A673 (cell line): ENCODE data around the gene SPTAN1. TPM values are rescaled to one million over a fixed set of nuclear protein-coding genes. Genes with fewer than 3 reads are reported as not detected.
A peak's percentile ranks its signal among the peaks of the same experiment; 100 is the strongest.

ENCODE experiments used
- BruUV-seq: library from RNA; stranded (reverse); fragments of 400-500 nt; replicated peaks from 2 replicates; lab custom pipeline; 2021; lab: Mats Ljungman, UMichigan
- CTCF ChIA-PET: fragments of 300-600 bp; sonication (Branson Sonifier 250); formaldehyde crosslinking; loops from one replicate; lab custom pipeline; 2022; ENCODE audit warnings: antibody characterized with exemption; lab: Charles Lee
- POLR2A ChIA-PET: fragments of 300-600 bp; sonication (Branson Sonifier 250); formaldehyde crosslinking; loops from one replicate; lab custom pipeline; 2022; ENCODE audit warnings: antibody characterized with exemption; ENCODE audit not compliant: low non-redundant PET; lab: Charles Lee
- DNase-seq: peaks from one replicate; pipeline ENCODE4 v3.0.0-alpha.2; 2015; ENCODE audit warnings: low spot score
- H3K27ac ChIP-seq: fragments of 200-600 bp; sonication (generic); 2 replicates; pipeline ENCODE4 v1.5.1; 2016; ENCODE audit warnings: mixed run types, low read depth, mild to moderate bottlenecking, mixed read lengths, antibody characterized with exemption, low read length; ENCODE audit not compliant: poor library complexity, severe bottlenecking
- H3K27me3 ChIP-seq: fragments of 200-600 bp; sonication (generic); replicated peaks from 2 replicates; pipeline ENCODE4 v1.6.1; 2017; ENCODE audit warnings: mixed run types, low read depth, mild to moderate bottlenecking, mixed read lengths, antibody characterized with exemption, low read length; ENCODE audit not compliant: insufficient read depth, poor library complexity
- H3K36me3 ChIP-seq: fragments of 200-600 bp; sonication (generic); 2 replicates; pipeline ENCODE4 v1.6.1; 2016; ENCODE audit warnings: mixed run types, mild to moderate bottlenecking, mixed read lengths, antibody characterized with exemption, low read length; ENCODE audit not compliant: insufficient read depth, poor library complexity, severe bottlenecking
- H3K4me1 ChIP-seq: fragments of 200-600 bp; sonication (generic); 2 replicates; pipeline ENCODE4 v1.6.1; 2017; ENCODE audit warnings: mixed run types, mild to moderate bottlenecking, mixed read lengths, antibody characterized with exemption, low read length; ENCODE audit not compliant: insufficient read depth, poor library complexity, severe bottlenecking
- H3K4me3 ChIP-seq: fragments of 200-600 bp; sonication (generic); 2 replicates; pipeline ENCODE4 v1.5.1; 2016; ENCODE audit warnings: low read depth, mixed run types, mild to moderate bottlenecking, mixed read lengths, low read length; ENCODE audit not compliant: poor library complexity, severe bottlenecking
- H3K9me3 ChIP-seq: fragments of 200-600 bp; sonication (generic); 2 replicates; pipeline ENCODE4 v1.6.1; 2016; ENCODE audit warnings: mixed run types, low read depth, mild to moderate bottlenecking, mixed read lengths, antibody characterized with exemption, low read length; ENCODE audit not compliant: poor library complexity, severe bottlenecking
- EZH2 ChIP-seq: fragments of 200-600 bp; sonication (generic); IDR thresholded peaks from 2 replicates; pipeline ENCODE4 v1.6.1; 2017; ENCODE audit warnings: borderline replicate concordance, low read depth, mild to moderate bottlenecking, mixed read lengths, antibody characterized with exemption, low read length; ENCODE audit not compliant: poor library complexity, severe bottlenecking
- intact Hi-C: fragments of 100-400 bp; cut with micrococcal nuclease; formaldehyde crosslinking; loops from one replicate; pipeline ENCODE4 v1.10.0; 2022; ENCODE audit not compliant: unreplicated experiment
- total RNA-seq: library from RNA; stranded (reverse); gene quantifications from 2 replicates; pipeline ENCODE4 v1.2.3, GENCODE V29; 2021
- TF ChIP-seq, protein P1 (sequence below): fragments of 300-800, 200-600 bp; sonication (generic); conservative IDR thresholded peaks from 2 replicates; pipeline ENCODE4 v1.5.1; 2017; ENCODE audit warnings: low read depth, mild to moderate bottlenecking, antibody characterized with exemption, low read length, moderate library complexity, mixed read lengths

The SPTAN1 gene
- total RNA-seq, 1 experiment from 2014 or later = 262 TPM

DNA sequence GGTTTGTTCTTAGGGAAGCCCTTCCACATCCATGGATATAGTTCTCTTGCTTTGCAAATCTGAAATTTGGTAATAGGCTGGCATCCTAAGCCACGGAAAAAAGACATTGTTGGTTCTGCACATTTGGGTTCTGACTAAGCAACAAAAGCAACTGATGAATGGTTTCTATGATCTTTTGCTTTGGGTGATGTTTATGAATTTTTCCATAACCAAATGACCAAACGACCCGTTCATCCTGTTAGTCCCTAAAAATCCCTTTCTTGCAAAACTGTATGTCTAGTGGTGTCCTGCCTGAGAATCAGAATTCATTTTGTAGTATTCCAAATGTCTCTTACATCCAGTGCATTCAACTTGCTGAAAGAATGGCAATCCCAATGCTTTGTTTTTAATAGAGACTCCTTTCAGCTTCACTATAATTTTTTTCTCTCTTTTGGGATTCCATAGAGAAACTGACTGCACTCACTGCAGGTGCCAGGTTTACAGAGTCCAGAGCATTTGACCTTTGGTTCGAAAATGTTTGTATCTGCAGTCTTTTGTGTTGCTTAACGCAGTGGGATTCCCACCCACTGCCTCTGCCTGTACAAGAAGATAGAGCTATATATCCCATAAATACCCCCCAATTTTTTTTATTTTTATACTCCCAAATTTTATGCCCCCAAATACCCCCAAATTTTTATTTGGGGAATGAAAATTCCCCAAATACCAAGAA is 4.7 kb downstream of the SPTAN1 start:
- CTCF ChIA-PET = no interaction called here
- H3K4me1 ChIP-seq = peaks cover 59% of the 10 kb centered on the region
- TF ChIP-seq, protein P1, sequence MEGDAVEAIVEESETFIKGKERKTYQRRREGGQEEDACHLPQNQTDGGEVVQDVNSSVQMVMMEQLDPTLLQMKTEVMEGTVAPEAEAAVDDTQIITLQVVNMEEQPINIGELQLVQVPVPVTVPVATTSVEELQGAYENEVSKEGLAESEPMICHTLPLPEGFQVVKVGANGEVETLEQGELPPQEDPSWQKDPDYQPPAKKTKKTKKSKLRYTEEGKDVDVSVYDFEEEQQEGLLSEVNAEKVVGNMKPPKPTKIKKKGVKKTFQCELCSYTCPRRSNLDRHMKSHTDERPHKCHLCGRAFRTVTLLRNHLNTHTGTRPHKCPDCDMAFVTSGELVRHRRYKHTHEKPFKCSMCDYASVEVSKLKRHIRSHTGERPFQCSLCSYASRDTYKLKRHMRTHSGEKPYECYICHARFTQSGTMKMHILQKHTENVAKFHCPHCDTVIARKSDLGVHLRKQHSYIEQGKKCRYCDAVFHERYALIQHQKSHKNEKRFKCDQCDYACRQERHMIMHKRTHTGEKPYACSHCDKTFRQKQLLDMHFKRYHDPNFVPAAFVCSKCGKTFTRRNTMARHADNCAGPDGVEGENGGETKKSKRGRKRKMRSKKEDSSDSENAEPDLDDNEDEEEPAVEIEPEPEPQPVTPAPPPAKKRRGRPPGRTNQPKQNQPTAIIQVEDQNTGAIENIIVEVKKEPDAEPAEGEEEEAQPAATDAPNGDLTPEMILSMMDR = no peak
- TF ChIP-seq EZH2 = no peak
- no peaks in the 10 kb centered on the region for H3K9me3 ChIP-seq
- intact Hi-C loops = no loop called here
- H3K27ac ChIP-seq = peak overlapping the region; percentile 86
- POLR2A ChIA-PET = interaction anchor here (0.6 kb wide), 1 partner anchor 140 kb away, joined by 4 read pairs; no protein-coding TSS in a partner anchor
- no TSS peak for BruUV-seq
- no peaks in the 10 kb centered on the region for H3K27me3 ChIP-seq
- DNase-seq = no peak
- no peaks in the 10 kb centered on the region for H3K36me3 ChIP-seq
- H3K4me3 ChIP-seq = no peak overlapping the region

DNA sequence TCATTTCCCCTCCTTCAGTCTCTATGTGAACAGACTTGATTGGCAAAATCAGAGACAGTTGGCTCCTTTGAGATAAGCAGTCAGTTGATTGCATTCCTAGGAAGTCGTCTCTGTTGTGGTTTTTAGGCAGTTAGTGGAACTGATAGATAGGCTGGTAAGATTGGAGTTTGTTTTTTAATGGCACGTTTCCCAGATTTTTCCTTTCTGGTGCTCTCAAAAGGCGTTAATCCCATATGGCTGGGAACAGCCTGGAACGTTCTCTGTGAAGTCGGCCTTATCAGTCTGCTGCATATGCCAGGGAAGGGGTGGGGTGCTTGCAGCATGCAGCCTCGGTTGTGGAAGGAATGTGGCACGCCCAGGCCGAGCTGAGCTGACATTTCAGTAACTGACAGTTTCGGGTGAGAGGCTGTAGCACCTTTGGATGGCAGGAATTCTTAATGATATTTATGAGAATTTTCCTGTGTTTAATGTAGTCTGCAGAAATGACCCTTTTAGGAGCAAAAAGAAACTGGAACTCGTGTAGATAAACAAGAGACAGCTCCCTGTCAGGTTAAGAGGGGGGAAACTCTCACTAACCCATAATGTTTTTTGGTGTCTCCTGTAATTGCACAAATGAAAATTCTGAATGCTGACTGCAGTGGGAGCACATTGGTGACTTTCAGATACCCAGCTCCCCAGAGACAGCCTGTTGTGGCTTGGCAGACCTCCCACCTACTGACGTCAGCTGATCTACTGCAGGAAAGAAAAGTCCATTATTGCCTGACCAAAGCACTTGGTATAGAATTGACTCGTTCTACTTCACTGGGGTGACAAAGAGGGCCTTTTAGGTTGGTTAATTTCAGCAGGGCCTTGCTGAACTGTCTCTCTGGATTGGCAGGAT is 6.3 kb downstream of the SPTAN1 start:
- Histone ChIP-seq H3K4me3 (peak overlapping the region; percentile 25), H3K27ac (peak overlapping the region; percentile 86), H3K27me3 (no peaks in the 10 kb centered on the region), H3K4me1 (peaks cover 57% of the 10 kb centered on the region), H3K9me3 (no peaks in the 10 kb centered on the region), H3K36me3 (no peaks in the 10 kb centered on the region)
- DNase-seq = peak; percentile 96
- TF ChIP-seq, protein P1 = no peak
- no peak for TF ChIP-seq EZH2
- no TSS peak for BruUV-seq
- POLR2A ChIA-PET = no interaction called here
- CTCF ChIA-PET = interaction anchor here (0.6 kb wide), 1 partner anchor 149 kb away, joined by 7 read pairs; no protein-coding TSS in a partner anchor
- intact Hi-C loops = no loop called here

DNA sequence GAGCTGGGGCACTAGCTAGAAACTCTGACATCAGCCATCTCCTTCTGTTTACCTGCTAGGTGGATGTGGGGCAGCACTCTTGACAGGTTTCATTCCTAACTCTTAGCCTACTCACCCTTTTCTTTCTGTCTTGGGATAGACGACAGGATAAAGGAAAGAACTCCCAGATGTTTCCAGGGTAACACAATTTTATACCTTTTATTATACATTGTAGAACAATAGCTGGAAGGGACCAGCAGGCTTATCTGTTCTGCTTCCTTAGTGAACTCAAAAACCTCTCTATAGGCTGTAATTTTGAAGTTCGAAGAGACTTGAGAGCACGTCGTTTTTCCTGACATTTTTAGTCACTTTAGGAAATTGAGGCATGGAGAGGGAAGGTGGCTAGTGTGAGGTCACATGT is 13.2 kb downstream of the SPTAN1 start:
- no peak overlapping the region for H3K27ac ChIP-seq
- no TSS peak for BruUV-seq
- CTCF ChIA-PET = no interaction called here
- POLR2A ChIA-PET = no interaction called here
- H3K4me1 ChIP-seq = no peaks in the 10 kb centered on the region
- no peaks in the 10 kb centered on the region for H3K9me3 ChIP-seq
- TF ChIP-seq, protein P1 = no peak
- no peak for TF ChIP-seq EZH2
- no peak overlapping the region for H3K4me3 ChIP-seq
- H3K36me3 ChIP-seq = peaks cover 35% of the 10 kb centered on the region
- no peak for DNase-seq
- intact Hi-C loops = no loop called here
- no peaks in the 10 kb centered on the region for H3K27me3 ChIP-seq
